KG1 (cell line): ENCODE data around the gene ARHGAP6.
"Not testable (repeated sequence)": the region's sequence is repeated elsewhere in the genome, so short reads cannot be mapped to it uniquely, and the experiment has no call there.

ENCODE experiments used
- DNase-seq: peaks from one replicate; lab custom pipeline; 2025; lab: John Stamatoyannopoulos, UW

Gene ARHGAP6

GRCh38 chrX:11579636-11580600 lies 85.8 kb downstream of the ARHGAP6 start:
- DNase-seq, result no peak

GRCh38 chrX:11578301-11578700 lies 87.4 kb downstream of the ARHGAP6 start:
- not testable (repeated sequence) for DNase-seq

GRCh38 chrX:11577603-11578002 lies 88.1 kb downstream of the ARHGAP6 start:
- no peak for DNase-seq

- no peak for DNase-seq
These were observed 90.4 kb downstream of the ARHGAP6 start for GRCh38 chrX:11575332-11575731.

GRCh38 chrX:11567528-11568220 lies 98.0 kb downstream of the ARHGAP6 start:
- no peak for DNase-seq

- DNase-seq, result no peak
These were observed 98.9 kb downstream of the ARHGAP6 start for GRCh38 chrX:11566789-11567188.

GRCh38 chrX:11566173-11566572 lies 99.5 kb downstream of the ARHGAP6 start:
- no peak for DNase-seq

GRCh38 chrX:11564546-11564945 lies 101.2 kb downstream of the ARHGAP6 start:
- no peak for DNase-seq

GRCh38 chrX:11562570-11562969 lies 103.2 kb downstream of the ARHGAP6 start:
- DNase-seq, result no peak

- no peak for DNase-seq
These were observed 106.7 kb downstream of the ARHGAP6 start for GRCh38 chrX:11558972-11559371.

GRCh38 chrX:11557120-11557519 lies 108.6 kb downstream of the ARHGAP6 start:
- no peak for DNase-seq

GRCh38 chrX:11555759-11556158 lies 110.0 kb downstream of the ARHGAP6 start:
- no peak for DNase-seq

- no peak for DNase-seq
These were observed 112.1 kb downstream of the ARHGAP6 start for GRCh38 chrX:11553594-11553993.

- no peak for DNase-seq
These were observed 114.6 kb downstream of the ARHGAP6 start for GRCh38 chrX:11551151-11551550.

- DNase-seq, result no peak
These were observed 118.8 kb downstream of the ARHGAP6 start for GRCh38 chrX:11546917-11547316.

- no peak for DNase-seq
These were observed 122.5 kb downstream of the ARHGAP6 start for GRCh38 chrX:11543249-11543648.

GRCh38 chrX:11541510-11541909 lies 124.2 kb downstream of the ARHGAP6 start:
- DNase-seq, result no peak

- DNase-seq, result no peak
These were observed 125.0 kb downstream of the ARHGAP6 start for GRCh38 chrX:11540532-11541377.

- DNase-seq, result no peak
These were observed 128.6 kb downstream of the ARHGAP6 start for GRCh38 chrX:11537141-11537540.

GRCh38 chrX:11535156-11535919 lies 130.4 kb downstream of the ARHGAP6 start:
- DNase-seq, result no peak

- peak; percentile 1 for DNase-seq
These were observed 132.5 kb downstream of the ARHGAP6 start for GRCh38 chrX:11533199-11533651.
